ENCODE measurements around the gene CCL13. TPM values are rescaled to one million over a fixed set of nuclear protein-coding genes. Genes with fewer than 3 reads are reported as not detected.

CCL13 gene
- total RNA-seq, 1 donor from 2014 or later: not detected

DNA sequence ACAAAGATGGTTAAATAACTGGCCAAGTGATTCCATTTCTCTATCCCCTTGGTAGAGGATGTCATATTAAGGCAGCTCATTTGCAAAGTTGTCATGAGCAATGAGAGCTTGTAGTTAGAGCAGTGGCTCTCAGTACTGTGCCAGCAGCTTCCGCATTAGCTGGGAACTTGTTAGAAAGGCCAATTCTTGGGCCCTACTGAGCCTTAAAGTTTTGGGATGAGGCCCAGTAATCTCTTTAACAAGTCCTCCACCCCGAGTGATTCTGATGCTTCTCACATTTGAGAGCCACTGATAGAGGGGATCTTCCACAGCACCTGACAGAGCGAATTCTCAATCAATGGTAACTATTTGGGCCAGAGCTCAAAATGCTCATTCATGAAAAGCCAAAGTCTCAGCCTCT lies 26.9 kb downstream of the CCL13 start:
- Mint-ChIP-seq H3K4me3 (ENCODE audit: low read depth) (no peak overlapping the region), H3K27ac (no peak overlapping the region), H3K4me1 (ENCODE audit: low read depth) (peaks cover 11% of the 10 kb centered on the region), H3K27me3 (peaks cover 20% of the 10 kb centered on the region), H3K9me3 (ENCODE audit: low read depth) (no peaks in the 10 kb centered on the region), H3K36me3 (ENCODE audit: insufficient read depth) (no peaks in the 10 kb centered on the region)
- TF ChIP-seq, protein P1, sequence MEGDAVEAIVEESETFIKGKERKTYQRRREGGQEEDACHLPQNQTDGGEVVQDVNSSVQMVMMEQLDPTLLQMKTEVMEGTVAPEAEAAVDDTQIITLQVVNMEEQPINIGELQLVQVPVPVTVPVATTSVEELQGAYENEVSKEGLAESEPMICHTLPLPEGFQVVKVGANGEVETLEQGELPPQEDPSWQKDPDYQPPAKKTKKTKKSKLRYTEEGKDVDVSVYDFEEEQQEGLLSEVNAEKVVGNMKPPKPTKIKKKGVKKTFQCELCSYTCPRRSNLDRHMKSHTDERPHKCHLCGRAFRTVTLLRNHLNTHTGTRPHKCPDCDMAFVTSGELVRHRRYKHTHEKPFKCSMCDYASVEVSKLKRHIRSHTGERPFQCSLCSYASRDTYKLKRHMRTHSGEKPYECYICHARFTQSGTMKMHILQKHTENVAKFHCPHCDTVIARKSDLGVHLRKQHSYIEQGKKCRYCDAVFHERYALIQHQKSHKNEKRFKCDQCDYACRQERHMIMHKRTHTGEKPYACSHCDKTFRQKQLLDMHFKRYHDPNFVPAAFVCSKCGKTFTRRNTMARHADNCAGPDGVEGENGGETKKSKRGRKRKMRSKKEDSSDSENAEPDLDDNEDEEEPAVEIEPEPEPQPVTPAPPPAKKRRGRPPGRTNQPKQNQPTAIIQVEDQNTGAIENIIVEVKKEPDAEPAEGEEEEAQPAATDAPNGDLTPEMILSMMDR (IDR thresholded peaks at IDR 0.05; ENCODE audit: unreplicated experiment): no peak
- DNase-seq (ENCODE audit: low spot score, unreplicated experiment): no peak

DNA sequence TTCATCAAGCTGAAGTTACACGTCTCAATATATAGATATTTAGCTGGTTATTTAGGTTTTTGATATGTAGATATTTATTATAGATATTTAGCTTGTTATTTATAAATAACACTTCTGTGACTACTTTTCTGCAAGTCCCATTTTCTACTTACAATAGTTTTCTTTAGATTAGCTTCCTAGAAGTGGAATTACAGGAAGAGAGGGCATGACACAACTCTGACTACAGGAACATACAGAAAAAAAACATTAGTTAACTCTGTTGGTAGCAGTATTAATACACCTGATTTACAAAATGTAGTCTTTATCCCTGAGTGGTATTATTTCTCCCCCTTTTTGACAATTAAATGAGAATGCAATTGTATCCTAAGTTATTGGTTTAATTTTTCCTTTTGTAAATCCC lies 28.0 kb downstream of the CCL13 start:
- Mint-ChIP-seq H3K36me3 (ENCODE audit: insufficient read depth) (no peaks in the 10 kb centered on the region), H3K4me1 (ENCODE audit: low read depth) (peaks cover 2% of the 10 kb centered on the region), H3K4me3 (ENCODE audit: low read depth) (no peak overlapping the region), H3K27ac (no peak overlapping the region), H3K27me3 (peaks cover 22% of the 10 kb centered on the region), H3K9me3 (ENCODE audit: low read depth) (no peaks in the 10 kb centered on the region)
- no peak for DNase-seq (ENCODE audit: low spot score, unreplicated experiment)
- TF ChIP-seq, protein P1 (IDR thresholded peaks at IDR 0.05; ENCODE audit: unreplicated experiment): no peak

DNA sequence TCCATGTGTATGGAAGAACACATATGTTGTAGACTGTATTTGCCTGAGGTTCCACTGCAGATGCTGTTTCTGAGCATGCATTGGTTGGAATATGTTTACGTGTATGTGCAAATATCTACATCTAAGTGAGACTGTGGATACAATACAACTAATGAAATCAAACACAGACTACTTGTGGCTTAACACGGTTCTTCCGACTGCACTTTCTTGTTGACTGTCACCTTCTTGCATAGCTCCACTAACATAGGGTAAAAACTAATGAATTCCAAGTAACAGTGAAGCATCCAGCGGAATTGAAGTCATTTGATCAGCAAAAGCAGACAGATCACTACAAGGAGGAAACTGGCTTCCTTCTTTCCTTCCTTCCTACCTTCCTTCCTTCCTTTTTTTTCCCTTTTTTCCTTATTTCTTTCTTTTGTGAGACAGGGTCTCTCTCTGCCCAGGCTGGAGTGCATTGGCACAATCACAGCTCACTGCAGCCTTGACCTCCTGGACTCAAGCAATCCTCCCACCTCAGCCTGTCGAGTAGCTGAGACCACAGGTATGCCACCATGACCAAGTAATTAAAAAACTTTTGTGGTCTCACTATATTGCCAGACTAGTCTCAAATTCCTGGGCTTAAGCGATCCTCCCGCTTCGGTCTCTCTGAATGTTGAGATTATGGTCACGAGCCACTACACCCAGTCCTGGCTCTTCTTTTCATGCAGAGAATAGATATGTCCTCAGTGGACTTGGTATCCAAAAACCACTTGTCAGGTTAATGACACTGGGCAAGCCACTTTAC lies 28.7 kb downstream of the CCL13 start:
- TF ChIP-seq, protein P1 (IDR thresholded peaks at IDR 0.05; ENCODE audit: unreplicated experiment): no peak
- Mint-ChIP-seq H3K36me3 (ENCODE audit: insufficient read depth) (no peaks in the 10 kb centered on the region), H3K27ac (no peak overlapping the region), H3K27me3 (peaks cover 23% of the 10 kb centered on the region), H3K4me3 (ENCODE audit: low read depth) (no peak overlapping the region), H3K9me3 (ENCODE audit: low read depth) (no peaks in the 10 kb centered on the region), H3K4me1 (ENCODE audit: low read depth) (no peaks in the 10 kb centered on the region)
- no peak for DNase-seq (ENCODE audit: low spot score, unreplicated experiment)

DNA sequence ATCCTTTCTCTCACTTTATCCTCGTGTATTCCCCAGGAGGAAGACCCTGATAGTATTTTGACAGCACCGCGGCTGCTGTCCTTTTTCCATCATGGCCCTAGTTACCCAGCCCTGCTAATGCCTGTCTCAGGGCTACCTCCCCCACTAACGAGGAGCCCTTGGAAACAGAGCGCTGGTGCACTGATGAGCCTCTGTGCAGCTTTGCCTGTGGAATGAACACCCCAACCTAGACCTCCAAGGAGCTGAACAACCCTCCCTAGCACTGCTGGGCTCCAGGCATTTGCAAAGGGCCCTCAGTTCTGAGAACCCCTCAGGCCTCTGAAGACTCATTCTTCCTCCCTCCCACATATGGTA lies 30.0 kb downstream of the CCL13 start:
- Mint-ChIP-seq H3K36me3 (ENCODE audit: insufficient read depth) (no peaks in the 10 kb centered on the region), H3K9me3 (ENCODE audit: low read depth) (no peaks in the 10 kb centered on the region), H3K4me1 (ENCODE audit: low read depth) (no peaks in the 10 kb centered on the region), H3K27me3 (peaks cover 23% of the 10 kb centered on the region), H3K27ac (no peak overlapping the region), H3K4me3 (ENCODE audit: low read depth) (no peak overlapping the region)
- TF ChIP-seq, protein P1 (IDR thresholded peaks at IDR 0.05; ENCODE audit: unreplicated experiment): no peak
- DNase-seq (ENCODE audit: low spot score, unreplicated experiment): no peak

DNA sequence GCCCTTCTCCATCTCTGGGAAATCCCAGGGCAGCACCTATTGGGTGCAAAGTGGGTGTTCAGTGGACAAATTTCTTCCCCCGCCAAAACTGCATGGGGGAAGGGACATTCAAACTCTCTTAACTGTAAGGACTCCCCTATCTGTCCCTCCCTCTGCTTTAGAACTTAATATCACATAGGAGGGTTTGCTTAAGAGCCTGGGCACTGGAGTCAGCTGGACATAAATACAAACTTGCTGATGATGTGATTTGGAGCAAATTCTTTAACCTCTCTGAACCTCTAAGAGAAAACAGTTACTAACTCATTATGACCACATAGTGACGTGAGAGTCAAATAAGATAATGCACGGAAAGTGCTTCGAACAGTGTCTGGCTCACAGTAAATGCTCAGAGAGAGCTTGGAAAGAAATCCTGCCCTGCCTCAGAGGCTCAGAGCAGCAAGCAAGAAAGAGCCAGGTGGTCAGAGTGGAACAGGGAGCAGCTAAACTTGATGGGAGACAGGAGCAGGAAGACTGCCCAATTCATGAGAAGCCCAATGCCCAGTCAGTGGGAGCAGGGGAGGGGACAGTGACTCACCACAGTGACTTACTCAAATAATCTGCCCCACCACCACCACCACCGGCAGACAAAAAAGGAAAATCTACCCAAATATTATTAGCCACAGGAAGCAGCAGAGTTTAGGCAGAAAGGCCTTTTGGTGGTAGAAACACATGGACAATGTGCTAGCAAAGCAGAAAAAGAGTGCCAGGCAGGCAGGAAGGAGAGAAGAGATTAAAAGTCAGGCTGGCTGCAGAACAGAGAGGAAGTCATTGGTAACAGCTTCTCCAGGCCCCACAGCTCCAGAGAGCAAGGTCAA lies 30.6 kb downstream of the CCL13 start:
- H3K4me1 Mint-ChIP-seq (ENCODE audit: low read depth): no peaks in the 10 kb centered on the region
- no peak for DNase-seq (ENCODE audit: low spot score, unreplicated experiment)
- no peaks in the 10 kb centered on the region for H3K9me3 Mint-ChIP-seq (ENCODE audit: low read depth)
- TF ChIP-seq, protein P1 (IDR thresholded peaks at IDR 0.05; ENCODE audit: unreplicated experiment): no peak
- peaks cover 23% of the 10 kb centered on the region for H3K27me3 Mint-ChIP-seq
- no peak overlapping the region for H3K27ac Mint-ChIP-seq
- no peaks in the 10 kb centered on the region for H3K36me3 Mint-ChIP-seq (ENCODE audit: insufficient read depth)
- no peak overlapping the region for H3K4me3 Mint-ChIP-seq (ENCODE audit: low read depth)

Measured in progenitor cell of endocrine pancreas (in vitro differentiated cells).